ENCODE measurements around the gene PLPP1. TPM values are rescaled to one million over a fixed set of nuclear protein-coding genes. Genes with fewer than 3 reads are reported as not detected.

The PLPP1 gene
- total RNA-seq, 2 experiments from 2014 or later, result 7.3 to 8.3 TPM

GRCh38 chr5:55456216-55456895 lies 78.4 kb downstream of the PLPP1 start:
- DNase-seq, result no peak
- intact Hi-C loops (cut with micrococcal nuclease), result no loop called here
- CTCF ChIA-PET, result interaction anchor here (0.6 kb wide), 2 partner anchors 17 to 233 kb away, joined by 3 to 4 read pairs; no protein-coding TSS in a partner anchor
- Mint-ChIP-seq H3K4me1 (ENCODE audit: low read depth) (peaks cover 7% of the 10 kb centered on the region), H3K27ac (no peak overlapping the region), H3K36me3 (ENCODE audit: low read depth) (peaks cover 4% of the 10 kb centered on the region), H3K4me3 (no peak overlapping the region), H3K27me3 (ENCODE audit: low read depth) (no peaks in the 10 kb centered on the region), H3K9me3 (no peaks in the 10 kb centered on the region)

- CTCF ChIA-PET, result no interaction called here
- Mint-ChIP-seq H3K36me3 (ENCODE audit: low read depth) (peaks cover 1% of the 10 kb centered on the region), H3K4me1 (ENCODE audit: low read depth) (peaks cover 7% of the 10 kb centered on the region), H3K4me3 (no peak overlapping the region), H3K9me3 (no peaks in the 10 kb centered on the region), H3K27ac (no peak overlapping the region), H3K27me3 (ENCODE audit: low read depth) (no peaks in the 10 kb centered on the region)
- DNase-seq, result no peak
- intact Hi-C loops (cut with micrococcal nuclease), result no loop called here
Measured at GRCh38 chr5:55454282-55454681, 80.5 kb downstream of the PLPP1 start.

GRCh38 chr5:55453211-55453610 lies 81.6 kb downstream of the PLPP1 start:
- H3K9me3 Mint-ChIP-seq, result no peaks in the 10 kb centered on the region
- H3K27ac Mint-ChIP-seq, result no peak overlapping the region
- intact Hi-C loops (cut with micrococcal nuclease), result no loop called here
- H3K4me1 Mint-ChIP-seq (ENCODE audit: low read depth), result peaks cover 7% of the 10 kb centered on the region
- H3K36me3 Mint-ChIP-seq (ENCODE audit: low read depth), result no peaks in the 10 kb centered on the region
- DNase-seq, result no peak
- H3K4me3 Mint-ChIP-seq, result no peak overlapping the region
- no peaks in the 10 kb centered on the region for H3K27me3 Mint-ChIP-seq (ENCODE audit: low read depth)
- CTCF ChIA-PET, result no interaction called here

- CTCF ChIA-PET, result no interaction called here
- Mint-ChIP-seq H3K27me3 (ENCODE audit: low read depth) (no peaks in the 10 kb centered on the region), H3K4me1 (ENCODE audit: low read depth) (peaks cover 7% of the 10 kb centered on the region), H3K9me3 (no peaks in the 10 kb centered on the region), H3K27ac (no peak overlapping the region), H3K4me3 (no peak overlapping the region), H3K36me3 (ENCODE audit: low read depth) (no peaks in the 10 kb centered on the region)
- intact Hi-C loops (cut with micrococcal nuclease), result no loop called here
- DNase-seq, result no peak
Measured at GRCh38 chr5:55451976-55452375, 82.8 kb downstream of the PLPP1 start.

- no peaks in the 10 kb centered on the region for H3K36me3 Mint-ChIP-seq (ENCODE audit: low read depth)
- H3K4me1 Mint-ChIP-seq (ENCODE audit: low read depth), result peaks cover 2% of the 10 kb centered on the region
- no peaks in the 10 kb centered on the region for H3K27me3 Mint-ChIP-seq (ENCODE audit: low read depth)
- no peak overlapping the region for H3K27ac Mint-ChIP-seq
- CTCF ChIA-PET, result no interaction called here
- intact Hi-C loops (cut with micrococcal nuclease), result no loop called here
- no peaks in the 10 kb centered on the region for H3K9me3 Mint-ChIP-seq
- DNase-seq, result no peak
- no peak overlapping the region for H3K4me3 Mint-ChIP-seq
Measured at GRCh38 chr5:55450050-55450765, 84.6 kb downstream of the PLPP1 start.

- CTCF ChIA-PET, result no interaction called here
- no peak for DNase-seq
Measured at GRCh38 chr5:55446640-55447351, 88.0 kb downstream of the PLPP1 start.

GRCh38 chr5:55445791-55446190 lies 89.0 kb downstream of the PLPP1 start:
- Mint-ChIP-seq H3K27ac (no peak overlapping the region), H3K36me3 (ENCODE audit: low read depth) (no peaks in the 10 kb centered on the region), H3K9me3 (no peaks in the 10 kb centered on the region), H3K27me3 (ENCODE audit: low read depth) (no peaks in the 10 kb centered on the region), H3K4me1 (ENCODE audit: low read depth) (peaks cover 16% of the 10 kb centered on the region), H3K4me3 (no peak overlapping the region)
- intact Hi-C loops (cut with micrococcal nuclease), result loop anchor here (10.0 kb wide), 1 partner anchor 469 kb away; no protein-coding TSS in a partner anchor
- DNase-seq, result no peak
- CTCF ChIA-PET, result no interaction called here

More at GRCh38 chr5:55446640-55447351, 88.0 kb downstream of the PLPP1 start:
- peaks cover 7% of the 10 kb centered on the region for H3K4me1 Mint-ChIP-seq (ENCODE audit: low read depth)
- no peak overlapping the region for H3K27ac Mint-ChIP-seq
- H3K27me3 Mint-ChIP-seq (ENCODE audit: low read depth), result no peaks in the 10 kb centered on the region
- intact Hi-C loops (cut with micrococcal nuclease), result loop anchor here (10.0 kb wide), 1 partner anchor 468 kb away; no protein-coding TSS in a partner anchor
- H3K9me3 Mint-ChIP-seq, result no peaks in the 10 kb centered on the region
- no peaks in the 10 kb centered on the region for H3K36me3 Mint-ChIP-seq (ENCODE audit: low read depth)
- no peak overlapping the region for H3K4me3 Mint-ChIP-seq

- Mint-ChIP-seq H3K27me3 (ENCODE audit: low read depth) (no peaks in the 10 kb centered on the region), H3K27ac (no peak overlapping the region), H3K4me3 (no peak overlapping the region), H3K9me3 (no peaks in the 10 kb centered on the region), H3K36me3 (ENCODE audit: low read depth) (peaks cover 7% of the 10 kb centered on the region), H3K4me1 (ENCODE audit: low read depth) (peaks cover 44% of the 10 kb centered on the region)
- intact Hi-C loops (cut with micrococcal nuclease), result loop anchor here (2.0 to 10.0 kb wide), 5 partner anchors 77 to 473 kb away; partner anchors contain the start of gene CDC20B
- CTCF ChIA-PET, result interaction anchor here (1.2 kb wide), 1 partner anchor 250 kb away, joined by 8 read pairs; no protein-coding TSS in a partner anchor
- no peak for DNase-seq
Measured at GRCh38 chr5:55441954-55442353, 92.8 kb downstream of the PLPP1 start.

GRCh38 chr5:55441107-55441771 lies 93.5 kb downstream of the PLPP1 start:
- no peak for DNase-seq
- Mint-ChIP-seq H3K4me3 (no peak overlapping the region), H3K4me1 (ENCODE audit: low read depth) (peaks cover 44% of the 10 kb centered on the region), H3K36me3 (ENCODE audit: low read depth) (peaks cover 9% of the 10 kb centered on the region), H3K9me3 (peaks cover 2% of the 10 kb centered on the region), H3K27me3 (ENCODE audit: low read depth) (no peaks in the 10 kb centered on the region), H3K27ac (no peak overlapping the region)
- CTCF ChIA-PET, result no interaction called here
- intact Hi-C loops (cut with micrococcal nuclease), result loop anchor here (2.0 to 10.0 kb wide), 5 partner anchors 76 to 474 kb away; partner anchors contain the start of gene CDC20B

GRCh38 chr5:55440188-55440646 lies 94.5 kb downstream of the PLPP1 start:
- Mint-ChIP-seq H3K27me3 (ENCODE audit: low read depth) (no peaks in the 10 kb centered on the region), H3K4me3 (no peak overlapping the region), H3K4me1 (ENCODE audit: low read depth) (peaks cover 44% of the 10 kb centered on the region), H3K36me3 (ENCODE audit: low read depth) (peaks cover 16% of the 10 kb centered on the region), H3K9me3 (peaks cover 9% of the 10 kb centered on the region), H3K27ac (no peak overlapping the region)
- CTCF ChIA-PET, result interaction anchor here (1.0 to 1.4 kb wide), 2 partner anchors 32 to 250 kb away, joined by 3 to 4 read pairs; no protein-coding TSS in a partner anchor
- intact Hi-C loops (cut with micrococcal nuclease), result loop anchor here (1.0 to 10.0 kb wide), 7 partner anchors 19 to 475 kb away; partner anchors contain the start of gene CDC20B
- peak; percentile 29 for DNase-seq

- no peak overlapping the region for H3K27ac Mint-ChIP-seq
- H3K27me3 Mint-ChIP-seq (ENCODE audit: low read depth), result no peaks in the 10 kb centered on the region
- H3K9me3 Mint-ChIP-seq, result peaks cover 20% of the 10 kb centered on the region
- peaks cover 44% of the 10 kb centered on the region for H3K4me1 Mint-ChIP-seq (ENCODE audit: low read depth)
- H3K36me3 Mint-ChIP-seq (ENCODE audit: low read depth), result peaks cover 28% of the 10 kb centered on the region
- DNase-seq, result no peak
- no peak overlapping the region for H3K4me3 Mint-ChIP-seq
- intact Hi-C loops (cut with micrococcal nuclease), result no loop called here
- CTCF ChIA-PET, result interaction anchor here (0.7 to 1.4 kb wide), 2 partner anchors 17 to 252 kb away, joined by 3 read pairs; no protein-coding TSS in a partner anchor
Measured at GRCh38 chr5:55438998-55439397, 95.8 kb downstream of the PLPP1 start.

GRCh38 chr5:55437859-55438206 lies 96.9 kb downstream of the PLPP1 start:
- H3K9me3 Mint-ChIP-seq, result peaks cover 24% of the 10 kb centered on the region
- peaks cover 31% of the 10 kb centered on the region for H3K36me3 Mint-ChIP-seq (ENCODE audit: low read depth)
- no peak overlapping the region for H3K4me3 Mint-ChIP-seq
- peaks cover 44% of the 10 kb centered on the region for H3K4me1 Mint-ChIP-seq (ENCODE audit: low read depth)
- no peak overlapping the region for H3K27ac Mint-ChIP-seq
- CTCF ChIA-PET, result no interaction called here
- DNase-seq, result no peak
- H3K27me3 Mint-ChIP-seq (ENCODE audit: low read depth), result no peaks in the 10 kb centered on the region
- intact Hi-C loops (cut with micrococcal nuclease), result no loop called here

All from activated naive CD4-positive, alpha-beta T cell treated with anti-CD3 and anti-CD28 coated beads for 36 hours (primary cell).